ENCODE measurements around the gene SORCS2.

GRCh38 chr4:7761720-7762119 is 569.4 kb downstream of the SORCS2 start:
- TF ChIP-seq EZH2phosphoT487 (IDR thresholded peaks at IDR 0.05; ENCODE audit: insufficient read depth, low read depth) = no peak
- no peak for TF ChIP-seq EZH2 (IDR thresholded peaks at IDR 0.05; ENCODE audit: insufficient read depth, poor library complexity, severe bottlenecking)

All from GM23248 (cell line).